HEK293 (cell line): ENCODE data around the gene RNF2.

Source experiments
- CTCF ChIA-PET: fragments of 350-600 bp; formaldehyde crosslinking; extraction: SDS; loops from one replicate; lab custom pipeline; 2021; ENCODE audit warnings: antibody characterized with exemption; lab: Yijun Ruan, JAX
- POLR2A ChIA-PET: fragments of 300-600 bp; formaldehyde crosslinking; extraction: SDS; loops from one replicate; lab custom pipeline; 2020; ENCODE audit warnings: antibody characterized with exemption, inconsistent platforms; lab: Yijun Ruan, JAX
- H3K27ac ChIP-seq: fragments of 200-500 bp; sonication (Bioruptor generic); 2 replicates; pipeline ENCODE4 v1.5.1; 2014; ENCODE audit warnings: low read depth, low read length, control low read depth, inconsistent platforms; ENCODE audit errors: extremely low read depth
- H3K36me3 ChIP-seq, 2 experiments: fragments of 200-500 bp in 1 of 2; sonication (Bioruptor generic) in 1 of 2; 1 replicate in 1 of 2; 2 replicates in 1 of 2; pipeline ENCODE4 v1.5.1; 2014 to 2017; ENCODE audit warnings: inconsistent platforms in 2 of 2, low read length in 2 of 2; ENCODE audit not compliant: control insufficient read depth in 2 of 2, insufficient read depth in 1 of 2
- H3K4me1 ChIP-seq: fragments of 200-500 bp; sonication (Bioruptor generic); 2 replicates; pipeline ENCODE4 v1.5.1; 2014; ENCODE audit warnings: mild to moderate bottlenecking, low read length, inconsistent platforms; ENCODE audit not compliant: control insufficient read depth, insufficient read depth
- H3K4me3 ChIP-seq: 2 replicates; pipeline ENCODE4 v1.5.1; 2011; ENCODE audit warnings: low read depth, mild to moderate bottlenecking, control low read depth, low read length, moderate library complexity
- H3K9me3 ChIP-seq: fragments of 200-500 bp; sonication (Bioruptor generic); 2 replicates; pipeline ENCODE4 v1.5.1; 2014; ENCODE audit warnings: low read depth, low read length, inconsistent platforms; ENCODE audit not compliant: control insufficient read depth, insufficient read depth
- ATF2 ChIP-seq: fragments of 450-650 bp; formaldehyde crosslinking; IDR thresholded peaks from 2 replicates; pipeline ENCODE4 v1.5.1; 2016; ENCODE audit warnings: missing biosample characterization, missing genetic modification characterization, low read depth
- EGR2 ChIP-seq: fragments of 450-650 bp; formaldehyde crosslinking; IDR thresholded peaks from 2 replicates; pipeline ENCODE4 v1.5.1; 2016; ENCODE audit warnings: low read depth, missing biosample characterization, missing genetic modification characterization
- ELK4 ChIP-seq: IDR thresholded peaks from 2 replicates; pipeline ENCODE4 v1.6.1; 2011; ENCODE audit warnings: mild to moderate bottlenecking, low read depth, low read length, borderline replicate concordance
- KLF7 ChIP-seq: fragments of 450-650 bp; formaldehyde crosslinking; IDR thresholded peaks from 2 replicates; pipeline ENCODE4 v1.5.1; 2016; ENCODE audit warnings: missing biosample characterization, missing genetic modification characterization, borderline replicate concordance
- MEIS1 ChIP-seq: sonication (generic); formaldehyde crosslinking; IDR thresholded peaks from 2 replicates; pipeline ENCODE4 v1.8.1; 2022; ENCODE audit warnings: missing genetic modification reagents, mild to moderate bottlenecking, borderline replicate concordance
- SCRT1 ChIP-seq: fragments of 450-650 bp; formaldehyde crosslinking; IDR thresholded peaks from 2 replicates; pipeline ENCODE4 v1.5.1; 2016; ENCODE audit warnings: missing biosample characterization, missing genetic modification characterization, borderline replicate concordance
- SCRT2 ChIP-seq: fragments of 450-650 bp; formaldehyde crosslinking; IDR thresholded peaks from 2 replicates; pipeline ENCODE4 v1.5.1; 2016; ENCODE audit warnings: missing biosample characterization, missing genetic modification characterization
- TCF7L2 ChIP-seq: IDR thresholded peaks from 2 replicates; pipeline ENCODE4 v1.6.1; 2011; ENCODE audit warnings: low read depth, mild to moderate bottlenecking, inconsistent platforms, low read length, moderate library complexity, borderline replicate concordance
- ZBTB11 ChIP-seq: fragments of 450-650 bp; formaldehyde crosslinking; conservative IDR thresholded peaks from 2 replicates; pipeline ENCODE4 v1.5.1; 2016; ENCODE audit warnings: low read depth, missing biosample characterization, missing genetic modification characterization
- ZFP69B ChIP-seq: fragments of 450-650 bp; formaldehyde crosslinking; IDR thresholded peaks from 2 replicates; pipeline ENCODE4 v1.5.1; 2016; ENCODE audit warnings: missing biosample characterization, missing genetic modification characterization
- ZNF10 ChIP-seq: fragments of 450-650 bp; formaldehyde crosslinking; IDR thresholded peaks from 2 replicates; pipeline ENCODE4 v1.5.1; 2017; ENCODE audit warnings: missing biosample characterization, missing genetic modification characterization
- ZNF302 ChIP-seq: fragments of 450-650 bp; formaldehyde crosslinking; IDR thresholded peaks from 2 replicates; pipeline ENCODE4 v1.5.1; 2016; ENCODE audit warnings: missing biosample characterization, missing genetic modification characterization, low read depth
- ZNF335 ChIP-seq: fragments of 450-650 bp; formaldehyde crosslinking; conservative IDR thresholded peaks from 2 replicates; pipeline ENCODE4 v1.5.1; 2016; ENCODE audit warnings: missing biosample characterization, missing genetic modification characterization
- ZNF341 ChIP-seq: fragments of 450-650 bp; formaldehyde crosslinking; IDR thresholded peaks from 2 replicates; pipeline ENCODE4; 2016; ENCODE audit warnings: low read depth, missing biosample characterization, missing genetic modification characterization
- ZNF394 ChIP-seq: fragments of 450-650 bp; formaldehyde crosslinking; IDR thresholded peaks from 2 replicates; pipeline ENCODE4 v1.5.1; 2016; ENCODE audit warnings: missing biosample characterization, missing genetic modification characterization, mild to moderate bottlenecking, moderate library complexity, borderline replicate concordance
- ZNF426 ChIP-seq: fragments of 450-650 bp; formaldehyde crosslinking; IDR thresholded peaks from 2 replicates; pipeline ENCODE4 v1.5.1; 2017; ENCODE audit warnings: missing biosample characterization, missing genetic modification characterization, mild to moderate bottlenecking, inconsistent platforms, moderate library complexity
- ZNF529 ChIP-seq: fragments of 450-650 bp; formaldehyde crosslinking; IDR thresholded peaks from 2 replicates; pipeline ENCODE4 v1.5.1; 2017; ENCODE audit warnings: missing genetic modification characterization, missing biosample characterization; ENCODE audit not compliant: insufficient replicate concordance
- ZNF555 ChIP-seq: fragments of 450-650 bp; formaldehyde crosslinking; conservative IDR thresholded peaks from 2 replicates; pipeline ENCODE4 v1.5.1; 2017; ENCODE audit warnings: missing biosample characterization, mild to moderate bottlenecking, missing genetic modification characterization, inconsistent platforms
- ZNF558 ChIP-seq: fragments of 450-650 bp; formaldehyde crosslinking; IDR thresholded peaks from 2 replicates; pipeline ENCODE4 v1.5.1; 2016; ENCODE audit warnings: missing biosample characterization, missing genetic modification characterization
- ZNF560 ChIP-seq: fragments of 450-650 bp; formaldehyde crosslinking; IDR thresholded peaks from 2 replicates; pipeline ENCODE4 v1.5.1; 2017; ENCODE audit warnings: missing biosample characterization, missing genetic modification characterization, borderline replicate concordance
- ZNF629 ChIP-seq: fragments of 450-650 bp; formaldehyde crosslinking; IDR thresholded peaks from 2 replicates; pipeline ENCODE4 v1.5.1; 2017; ENCODE audit warnings: missing biosample characterization, missing genetic modification characterization
- ZNF670 ChIP-seq: fragments of 450-650 bp; formaldehyde crosslinking; IDR thresholded peaks from 2 replicates; pipeline ENCODE4 v1.5.1; 2016; ENCODE audit warnings: missing biosample characterization, missing genetic modification characterization, low read depth
- ZNF76 ChIP-seq: fragments of 450-650 bp; formaldehyde crosslinking; IDR thresholded peaks from 2 replicates; pipeline ENCODE4; 2016; ENCODE audit warnings: low read depth, missing biosample characterization, missing genetic modification characterization, borderline replicate concordance
- ZNF791 ChIP-seq: fragments of 450-650 bp; formaldehyde crosslinking; IDR thresholded peaks from 2 replicates; pipeline ENCODE4 v1.5.1; 2016; ENCODE audit warnings: missing biosample characterization, missing genetic modification characterization
- ZNF843 ChIP-seq: fragments of 450-650 bp; formaldehyde crosslinking; IDR thresholded peaks from 2 replicates; pipeline ENCODE4 v1.5.1; 2016; ENCODE audit warnings: missing biosample characterization, missing genetic modification characterization
- TF ChIP-seq, protein P1 (sequence below): fragments of 450-650 bp; formaldehyde crosslinking; IDR thresholded peaks from 2 replicates; pipeline ENCODE4 v1.5.1; 2017; ENCODE audit warnings: missing biosample characterization, missing genetic modification characterization

The RNF2 gene

GRCh38 chr1:185110145-185110544, 64.8 kb downstream of the RNF2 start:
- H3K36me3 ChIP-seq = no peaks in the 10 kb centered on the region
- peak; percentile 79 for TF ChIP-seq SCRT1
- no peak for TF ChIP-seq MEIS1 (CRISPR knock-in tag)
- TF ChIP-seq ELK4 = no peak
- TF ChIP-seq ZNF335 (tag by site-specific recombination) = no peak
- TF ChIP-seq SCRT2 (tag by site-specific recombination) = peak; percentile 93
- no peak for TF ChIP-seq ZNF629 (tag by site-specific recombination)
- no peak for TF ChIP-seq ZNF843 (tag by site-specific recombination)
- TF ChIP-seq ZBTB11 (tag by site-specific recombination) = no peak
- no peak for TF ChIP-seq ZNF302 (tag by site-specific recombination)
- no peaks in the 10 kb centered on the region for H3K4me1 ChIP-seq
- ChIA-PET POLR2A (no interaction called here), CTCF (no interaction called here)
- H3K4me3 ChIP-seq = no peak overlapping the region
- H3K27ac ChIP-seq = no peak overlapping the region
- H3K9me3 ChIP-seq = no peaks in the 10 kb centered on the region

- H3K36me3 ChIP-seq = no peaks in the 10 kb centered on the region
- no peaks in the 10 kb centered on the region for H3K4me1 ChIP-seq
- no peak overlapping the region for H3K4me3 ChIP-seq
- no peaks in the 10 kb centered on the region for H3K9me3 ChIP-seq
- POLR2A ChIA-PET = no interaction called here
- CTCF ChIA-PET = no interaction called here
- TF ChIP-seq ZNF560 (tag by site-specific recombination) (no peak), ZNF426 (tag by site-specific recombination) (no peak), MEIS1 (CRISPR knock-in tag) (no peak), ZNF394 (tag by site-specific recombination) (no peak), ZNF670 (tag by site-specific recombination) (no peak), EGR2 (no peak), ATF2 (no peak), ZNF10 (tag by site-specific recombination) (no peak), ZNF529 (no peak)
- no peak overlapping the region for H3K27ac ChIP-seq
These were observed 66.5 kb downstream of the RNF2 start for GRCh38 chr1:185111873-185112272.

DNA sequence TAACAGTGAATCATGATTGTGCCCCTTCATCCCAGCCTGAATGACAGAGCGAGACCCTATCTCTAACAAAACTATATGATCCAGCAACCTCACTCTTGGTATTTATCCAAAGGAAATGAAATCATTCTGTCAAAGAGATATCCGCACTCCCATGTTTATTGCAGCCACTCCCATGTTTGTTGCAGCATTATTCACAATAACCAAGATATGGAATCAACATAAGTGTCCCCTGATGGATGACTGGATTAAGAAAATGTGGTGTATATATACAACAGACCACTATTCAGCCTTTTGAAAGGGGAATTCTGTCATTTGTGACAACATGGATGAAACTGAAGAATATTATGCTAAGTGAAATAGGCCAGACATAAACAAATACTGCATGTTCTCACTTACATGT, 67.0 kb downstream of the RNF2 start:
- Histone ChIP-seq H3K4me1 (no peaks in the 10 kb centered on the region), H3K36me3 (peaks cover 0 to 2% of the 10 kb centered on the region in 2 experiments; a peak in 1 of 3 replicates), H3K27ac (no peak overlapping the region), H3K4me3 (no peak overlapping the region), H3K9me3 (no peaks in the 10 kb centered on the region)
- POLR2A ChIA-PET = no interaction called here
- CTCF ChIA-PET = no interaction called here
- no peak for TF ChIP-seq KLF7 (tag by site-specific recombination)
- TF ChIP-seq, protein P1, sequence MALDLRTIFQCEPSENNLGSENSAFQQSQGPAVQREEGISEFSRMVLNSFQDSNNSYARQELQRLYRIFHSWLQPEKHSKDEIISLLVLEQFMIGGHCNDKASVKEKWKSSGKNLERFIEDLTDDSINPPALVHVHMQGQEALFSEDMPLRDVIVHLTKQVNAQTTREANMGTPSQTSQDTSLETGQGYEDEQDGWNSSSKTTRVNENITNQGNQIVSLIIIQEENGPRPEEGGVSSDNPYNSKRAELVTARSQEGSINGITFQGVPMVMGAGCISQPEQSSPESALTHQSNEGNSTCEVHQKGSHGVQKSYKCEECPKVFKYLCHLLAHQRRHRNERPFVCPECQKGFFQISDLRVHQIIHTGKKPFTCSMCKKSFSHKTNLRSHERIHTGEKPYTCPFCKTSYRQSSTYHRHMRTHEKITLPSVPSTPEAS (tag by site-specific recombination) = no peak
- TF ChIP-seq ZNF791 = no peak
- TF ChIP-seq TCF7L2 = no peak
- no peak for TF ChIP-seq ZNF76 (tag by site-specific recombination)
- no peak for TF ChIP-seq ZNF341 (tag by site-specific recombination)
- no peak for TF ChIP-seq ZNF555 (tag by site-specific recombination)
- no peak for TF ChIP-seq ZFP69B (tag by site-specific recombination)
- no peak for TF ChIP-seq ZNF558 (tag by site-specific recombination)
